Measurements from ENCODE around the gene FRAT2.

Gene FRAT2

GRCh38 chr10:97323501-97323900 lies 11.0 kb downstream of the FRAT2 start:
- Histone ChIP-seq H3K36me3 (ENCODE audit: insufficient read depth, low read length) (no peaks in the 10 kb centered on the region), H3F3A (ENCODE audit: low read depth) (no peaks in the 10 kb centered on the region; the same call in 1 of the 2 replicates), H3K9me3 (ENCODE audit: insufficient read depth, low read depth, low read length) (no peaks in the 10 kb centered on the region), H3K79me2 (ENCODE audit: insufficient read depth, low read length) (peaks cover 17% of the 10 kb centered on the region; the same call in 1 of the 2 replicates), H3K4me3 (ENCODE audit: low read length, poor library complexity, severe bottlenecking) (no peak overlapping the region), H3K9me2 (replicated peaks; ENCODE audit: low read depth, low read length) (no peaks in the 10 kb centered on the region), H3K27me3 (ENCODE audit: insufficient read depth, low read length, poor library complexity, severe bottlenecking) (no peaks in the 10 kb centered on the region), H3K9ac (ENCODE audit: low read depth, low read length, poor library complexity, severe bottlenecking) (no peak overlapping the region), H2AFZ (ENCODE audit: low read length) (no peak overlapping the region), H4K20me1 (ENCODE audit: insufficient read depth, low read length, poor library complexity, severe bottlenecking) (peaks cover 9% of the 10 kb centered on the region), H3K4me1 (ENCODE audit: insufficient read depth, low read length, poor library complexity, severe bottlenecking) (peaks cover 21% of the 10 kb centered on the region), H3K4me2 (ENCODE audit: low read depth, low read length, poor library complexity, severe bottlenecking) (no peak overlapping the region)
- no peak for TF ChIP-seq CTCF (conservative IDR thresholded peaks at IDR 0.05; ENCODE audit: low read length)

GRCh38 chr10:97321804-97322190 lies 12.7 kb downstream of the FRAT2 start:
- Histone ChIP-seq H3K36me3 (ENCODE audit: insufficient read depth, low read length) (no peaks in the 10 kb centered on the region), H3K9me2 (replicated peaks; ENCODE audit: low read depth, low read length) (no peaks in the 10 kb centered on the region), H3K4me3 (ENCODE audit: low read length, poor library complexity, severe bottlenecking) (peak overlapping the region; percentile 94), H3K4me1 (ENCODE audit: insufficient read depth, low read length, poor library complexity, severe bottlenecking) (peaks cover 16% of the 10 kb centered on the region), H3K27me3 (ENCODE audit: insufficient read depth, low read length, poor library complexity, severe bottlenecking) (no peaks in the 10 kb centered on the region), H4K20me1 (ENCODE audit: insufficient read depth, low read length, poor library complexity, severe bottlenecking) (peaks cover 9% of the 10 kb centered on the region), H3K9me3 (ENCODE audit: insufficient read depth, low read depth, low read length) (no peaks in the 10 kb centered on the region), H3K79me2 (ENCODE audit: insufficient read depth, low read length) (peaks cover 17% of the 10 kb centered on the region; the same call in 1 of the 2 replicates), H3K4me2 (ENCODE audit: low read depth, low read length, poor library complexity, severe bottlenecking) (peak overlapping the region; percentile 98), H3K9ac (ENCODE audit: low read depth, low read length, poor library complexity, severe bottlenecking) (peak overlapping the region; percentile 14), H2AFZ (ENCODE audit: low read length) (no peak overlapping the region), H3F3A (ENCODE audit: low read depth) (no peaks in the 10 kb centered on the region)
- TF ChIP-seq CTCF (conservative IDR thresholded peaks at IDR 0.05; ENCODE audit: low read length) (no peak), EZH2phosphoT487 (IDR thresholded peaks at IDR 0.05; ENCODE audit: borderline replicate concordance) (no peak)

- Histone ChIP-seq H2AFZ (ENCODE audit: low read length) (no peak overlapping the region), H4K20me1 (ENCODE audit: insufficient read depth, low read length, poor library complexity, severe bottlenecking) (peaks cover 9% of the 10 kb centered on the region), H3K79me2 (ENCODE audit: insufficient read depth, low read length) (peaks cover 17% of the 10 kb centered on the region; the same call in 1 of the 2 replicates), H3K4me1 (ENCODE audit: insufficient read depth, low read length, poor library complexity, severe bottlenecking) (peaks cover 16% of the 10 kb centered on the region), H3K4me2 (ENCODE audit: low read depth, low read length, poor library complexity, severe bottlenecking) (peak overlapping the region; percentile 98), H3K4me3 (ENCODE audit: low read length, poor library complexity, severe bottlenecking) (peak overlapping the region; percentile 94), H3K27me3 (ENCODE audit: insufficient read depth, low read length, poor library complexity, severe bottlenecking) (no peaks in the 10 kb centered on the region), H3K9me2 (replicated peaks; ENCODE audit: low read depth, low read length) (no peaks in the 10 kb centered on the region), H3K36me3 (ENCODE audit: insufficient read depth, low read length) (no peaks in the 10 kb centered on the region), H3K9ac (ENCODE audit: low read depth, low read length, poor library complexity, severe bottlenecking) (peak overlapping the region; percentile 70), H3K9me3 (ENCODE audit: insufficient read depth, low read depth, low read length) (no peaks in the 10 kb centered on the region), H3F3A (ENCODE audit: low read depth) (no peaks in the 10 kb centered on the region)
- TF ChIP-seq EZH2phosphoT487 (IDR thresholded peaks at IDR 0.05; ENCODE audit: borderline replicate concordance) (no peak), CTCF (conservative IDR thresholded peaks at IDR 0.05; ENCODE audit: low read length) (no peak)
These were observed 13.3 kb downstream of the FRAT2 start for GRCh38 chr10:97321032-97321803.
